ENCODE measurements around the gene EDIL3.

EDIL3 gene

DNA sequence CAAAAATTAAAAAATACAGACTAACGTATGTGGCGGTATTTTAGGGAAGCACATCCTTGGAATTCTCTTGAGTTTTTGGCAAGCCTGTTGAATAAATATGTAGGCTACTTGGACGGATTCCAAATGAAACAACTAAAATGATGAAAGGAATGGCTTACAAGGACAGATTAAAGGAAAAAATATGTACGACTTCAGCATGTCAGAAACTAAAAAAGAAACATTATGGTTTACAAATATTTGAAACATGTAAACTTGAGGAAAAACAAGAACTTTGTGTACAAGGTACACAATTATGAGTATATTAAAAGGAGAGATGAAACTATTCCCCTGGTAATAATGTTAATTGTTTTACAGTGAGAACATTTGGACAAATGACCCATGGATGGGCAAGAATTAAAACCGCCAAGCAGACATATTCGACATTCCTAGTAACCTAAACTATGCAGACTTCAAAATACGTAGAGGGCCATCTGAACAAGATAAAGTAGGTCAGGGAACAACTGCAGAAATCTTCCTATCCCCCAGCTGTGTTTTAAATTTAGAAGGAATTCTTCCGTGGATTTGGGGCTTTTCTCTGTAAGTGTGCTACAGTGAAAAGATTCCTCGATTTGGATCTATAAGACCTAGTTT is 12.5 kb downstream of the EDIL3 start:
- TF ChIP-seq, protein P1, sequence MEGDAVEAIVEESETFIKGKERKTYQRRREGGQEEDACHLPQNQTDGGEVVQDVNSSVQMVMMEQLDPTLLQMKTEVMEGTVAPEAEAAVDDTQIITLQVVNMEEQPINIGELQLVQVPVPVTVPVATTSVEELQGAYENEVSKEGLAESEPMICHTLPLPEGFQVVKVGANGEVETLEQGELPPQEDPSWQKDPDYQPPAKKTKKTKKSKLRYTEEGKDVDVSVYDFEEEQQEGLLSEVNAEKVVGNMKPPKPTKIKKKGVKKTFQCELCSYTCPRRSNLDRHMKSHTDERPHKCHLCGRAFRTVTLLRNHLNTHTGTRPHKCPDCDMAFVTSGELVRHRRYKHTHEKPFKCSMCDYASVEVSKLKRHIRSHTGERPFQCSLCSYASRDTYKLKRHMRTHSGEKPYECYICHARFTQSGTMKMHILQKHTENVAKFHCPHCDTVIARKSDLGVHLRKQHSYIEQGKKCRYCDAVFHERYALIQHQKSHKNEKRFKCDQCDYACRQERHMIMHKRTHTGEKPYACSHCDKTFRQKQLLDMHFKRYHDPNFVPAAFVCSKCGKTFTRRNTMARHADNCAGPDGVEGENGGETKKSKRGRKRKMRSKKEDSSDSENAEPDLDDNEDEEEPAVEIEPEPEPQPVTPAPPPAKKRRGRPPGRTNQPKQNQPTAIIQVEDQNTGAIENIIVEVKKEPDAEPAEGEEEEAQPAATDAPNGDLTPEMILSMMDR (IDR thresholded peaks at IDR 0.05; ENCODE audit: control extremely low read depth, extremely low read depth, low read depth, missing control alignments), result no peak
- ChIA-PET POLR2A (no interaction called here), CTCF (interaction anchor here (1.5 kb wide), 1 partner anchor 8 kb away, joined by 3 read pairs; no protein-coding TSS in a partner anchor)
- DNase-seq (ENCODE audit: extremely low spot score), result no peak

DNA sequence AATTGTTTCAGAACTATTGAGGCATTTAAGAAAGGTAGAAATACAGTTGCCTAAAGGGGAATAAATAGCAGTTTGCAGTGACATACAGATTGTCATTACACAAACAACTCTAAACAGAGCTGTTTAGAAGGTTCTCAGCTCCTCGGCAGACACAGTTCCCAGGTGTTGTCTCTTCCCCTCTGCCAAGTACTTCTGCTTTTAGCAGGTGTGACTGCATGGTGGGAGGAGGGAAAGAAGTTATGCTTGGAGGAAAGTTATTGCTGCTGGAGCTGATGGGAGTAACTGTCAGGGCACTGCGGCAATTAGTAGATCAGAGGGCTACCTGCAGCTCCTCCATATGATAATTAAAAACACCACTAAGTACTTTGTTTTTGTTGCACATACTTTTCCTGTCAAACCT is 14.5 kb downstream of the EDIL3 start:
- ChIA-PET POLR2A (no interaction called here), CTCF (interaction anchor here (0.7 to 1.4 kb wide), 2 partner anchors 43 to 443 kb away, joined by 3 read pairs; no protein-coding TSS in a partner anchor)
- DNase-seq (ENCODE audit: extremely low spot score), result no peak
- TF ChIP-seq, protein P1 (IDR thresholded peaks at IDR 0.05; ENCODE audit: control extremely low read depth, extremely low read depth, low read depth, missing control alignments), result no peak

GRCh38 chr5:84364043-84364442 is 20.6 kb downstream of the EDIL3 start:
- DNase-seq (ENCODE audit: extremely low spot score), result no peak
- ChIA-PET CTCF (interaction anchor here (0.9 kb wide), 1 partner anchor 8 kb away, joined by 3 read pairs; no protein-coding TSS in a partner anchor), POLR2A (no interaction called here)
- TF ChIP-seq, protein P1 (IDR thresholded peaks at IDR 0.05; ENCODE audit: control extremely low read depth, extremely low read depth, low read depth, missing control alignments), result no peak

- CTCF ChIA-PET, result no interaction called here
- DNase-seq (ENCODE audit: extremely low spot score), result no peak
- POLR2A ChIA-PET, result no interaction called here
- TF ChIP-seq, protein P1 (IDR thresholded peaks at IDR 0.05; ENCODE audit: control extremely low read depth, extremely low read depth, low read depth, missing control alignments), result no peak
Measured at GRCh38 chr5:84362061-84362720, 22.5 kb downstream of the EDIL3 start.

GRCh38 chr5:84361572-84361971 is 23.1 kb downstream of the EDIL3 start:
- POLR2A ChIA-PET, result no interaction called here
- TF ChIP-seq, protein P1 (IDR thresholded peaks at IDR 0.05; ENCODE audit: control extremely low read depth, extremely low read depth, low read depth, missing control alignments), result no peak
- CTCF ChIA-PET, result no interaction called here
- no peak for DNase-seq (ENCODE audit: extremely low spot score)

GRCh38 chr5:84360056-84360455 is 24.6 kb downstream of the EDIL3 start:
- DNase-seq (ENCODE audit: extremely low spot score), result no peak
- TF ChIP-seq, protein P1 (IDR thresholded peaks at IDR 0.05; ENCODE audit: control extremely low read depth, extremely low read depth, low read depth, missing control alignments), result no peak

More at GRCh38 chr5:84360056-84360455, 24.6 kb downstream of the EDIL3 start:
- ChIA-PET CTCF (interaction anchor here (1.2 kb wide), 1 partner anchor 12 kb away, joined by 3 read pairs; no protein-coding TSS in a partner anchor), POLR2A (no interaction called here)
